CD4-positive, alpha-beta memory T cell (primary cell): ENCODE data around the gene GPR108. TPM values are rescaled to one million over a fixed set of nuclear protein-coding genes. Genes with fewer than 3 reads are reported as not detected.

ENCODE experiments used
- CTCF ChIA-PET: fragments of 350-600 bp; sonication (Branson Sonifier 250); formaldehyde crosslinking; loops from one replicate; lab custom pipeline; 2021; ENCODE audit warnings: inconsistent platforms; ENCODE audit not compliant: partially characterized antibody; lab: Charles Lee
- POLR2A ChIA-PET: fragments of 350-600 bp; sonication (Branson Sonifier 250); formaldehyde crosslinking; loops from one replicate; lab custom pipeline; 2021; ENCODE audit not compliant: partially characterized antibody; lab: Charles Lee
- DNase-seq, 5 donors: peaks; one replicate each; pipeline versions ENCODE4 v3.0.0 to v3.0.0-alpha.2; 2020 to 2022; ENCODE audit warnings: mixed read lengths in 1 of 5
- H3K27ac ChIP-seq: one replicate; pipeline ENCODE4 v1.7.0; 2013; ENCODE audit warnings: low read depth, low read length
- H3K27me3 ChIP-seq: 2 replicates; pipeline ENCODE4 v1.7.0; 2013; ENCODE audit warnings: mild to moderate bottlenecking, low read length, moderate library complexity; ENCODE audit not compliant: insufficient read depth
- H3K36me3 ChIP-seq: 2 replicates; pipeline ENCODE4 v1.7.0; 2013; ENCODE audit warnings: mild to moderate bottlenecking, low read length, moderate library complexity; ENCODE audit not compliant: insufficient read depth
- H3K4me1 ChIP-seq: 2 replicates; pipeline ENCODE4 v1.7.0; 2013; ENCODE audit warnings: mild to moderate bottlenecking, low read length, moderate library complexity; ENCODE audit not compliant: insufficient read depth
- H3K4me3 ChIP-seq, 2 donors: one replicate each; pipeline ENCODE4 v1.7.0; 2013; ENCODE audit warnings: low read length in 2 of 2, mild to moderate bottlenecking in 1 of 2
- H3K9me3 ChIP-seq, 2 donors: one replicate each; pipeline ENCODE4 v1.7.0; 2013; ENCODE audit warnings: low read length in 2 of 2, control low read depth in 1 of 2; ENCODE audit not compliant: control insufficient read depth in 1 of 2
- H3K27ac Mint-ChIP-seq, 7 donors: one replicate each; pipeline ENCODE4 v1.8.0; 2020 to 2021; ENCODE audit warnings: mixed read lengths in 7 of 7, mild to moderate bottlenecking in 6 of 7, inconsistent platforms in 3 of 7, moderate library complexity in 3 of 7
- H3K27me3 Mint-ChIP-seq, 2 donors: one replicate each; pipeline ENCODE4 v1.8.0; 2020 to 2021; ENCODE audit warnings: mixed read lengths in 2 of 2
- H3K36me3 Mint-ChIP-seq, 2 donors: one replicate each; pipeline ENCODE4 v1.8.0; 2020 to 2021; ENCODE audit warnings: mixed read lengths in 2 of 2, inconsistent platforms in 1 of 2, mild to moderate bottlenecking in 1 of 2
- H3K4me1 Mint-ChIP-seq, 4 donors: one replicate each; pipeline ENCODE4 v1.8.0; 2020 to 2021; ENCODE audit warnings: mixed read lengths in 4 of 4, mild to moderate bottlenecking in 1 of 4
- H3K4me3 Mint-ChIP-seq, 8 donors: one replicate each; pipeline ENCODE4 v1.8.0; 2020 to 2021; ENCODE audit warnings: mixed read lengths in 8 of 8, mild to moderate bottlenecking in 7 of 8, moderate library complexity in 6 of 8, inconsistent platforms in 3 of 8
- H3K9me3 Mint-ChIP-seq, 8 donors: one replicate each; pipeline ENCODE4 v1.8.0; 2020 to 2021; ENCODE audit warnings: mixed read lengths in 8 of 8, mild to moderate bottlenecking in 5 of 8, inconsistent platforms in 3 of 8, moderate library complexity in 1 of 8
- intact Hi-C: fragments of 100-400 bp; cut with micrococcal nuclease; formaldehyde crosslinking; loops from one replicate; pipeline ENCODE4 v1.15.1; 2023
- polyA plus RNA-seq, 2 donors: library from polyadenylated mRNA; unstranded; fragments of 300-500 nt; fragmentation: Illumina TruSeq; gene quantifications; one replicate each; pipeline ENCODE4 v1.2.3, GENCODE V29; 2021
- total RNA-seq, 2 experiments: library from RNA; stranded (reverse); gene quantifications; one replicate each; pipeline ENCODE4 v1.2.3, GENCODE V29; 2021

GPR108 gene
- total and polyA plus RNA-seq, 4 experiments from 2014 or later, result 75.6 to 183 (median 92.3) TPM

DNA sequence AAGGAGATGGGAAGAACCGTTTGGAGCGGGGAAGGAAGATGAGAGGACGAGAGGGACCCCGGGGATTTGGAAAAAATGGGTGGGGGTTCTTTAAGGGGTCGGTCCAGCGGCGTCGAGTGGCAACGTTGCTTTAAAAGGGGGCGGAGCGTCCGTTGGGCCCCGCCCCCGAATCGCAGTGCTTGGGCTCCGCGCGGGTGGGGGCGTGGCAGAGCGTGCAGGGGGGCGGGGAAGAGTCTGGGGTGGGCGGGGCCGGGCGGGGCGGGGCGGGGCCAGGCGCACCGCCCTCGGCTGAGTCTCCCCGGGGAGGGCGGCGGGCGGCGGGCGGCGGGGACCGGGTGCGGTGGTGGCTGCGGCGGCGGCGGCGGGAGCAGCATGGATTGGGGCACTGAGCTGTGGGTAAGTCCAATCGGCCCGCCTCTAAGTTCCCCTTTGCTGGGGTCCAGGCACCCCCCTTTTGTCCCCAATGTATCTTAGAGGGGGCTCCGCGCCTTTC lies 2.1 kb upstream of the GPR108 start, which contains the start of gene TRIP10:
TRIP10 (plus strand) TSS at position 291 of the 493 bp plus-strand sequence; CDS start at position 373, 82 bp downstream.
- peak within 1 kb of the TSS; percentile 94 for H3K27ac ChIP-seq
- peak within 1 kb of the TSS; percentile 93 to 99 (median 98) for H3K27ac Mint-ChIP-seq
- peaks cover 50% of the 10 kb centered on the region for H3K4me1 ChIP-seq
- H3K9me3 Mint-ChIP-seq, result no peaks in the 10 kb centered on the region
- H3K4me1 Mint-ChIP-seq, result peaks cover 17 to 52% (median 35%) of the 10 kb centered on the region in 4 donors
- H3K4me3 ChIP-seq, result peak within 1 kb of the TSS; percentile 56 to 69
- ChIA-PET POLR2A (interaction anchor here (0.6 to 6.4 kb wide), 14 partner anchors 11 to 151 kb away, joined by 3 to 130 read pairs (median 8); partner anchors contain the start of genes SH2D3A, TNFSF14 and VAV1), CTCF (interaction anchor here (0.6 to 6.8 kb wide), 8 partner anchors 31 to 125 kb away, joined by 3 to 184 read pairs (median 7); partner anchors contain the start of gene VAV1)
- H3K4me3 Mint-ChIP-seq, result peak within 1 kb of the TSS; percentile 71 to 98 (median 95)
- H3K9me3 ChIP-seq, result no peaks in the 10 kb centered on the region
- DNase-seq, result peak; percentile 73 to 86 (median 79)
- no peaks in the 10 kb centered on the region for H3K27me3 Mint-ChIP-seq
- no peaks in the 10 kb centered on the region for H3K36me3 ChIP-seq
- intact Hi-C loops, result loop anchor here (1.0 to 5.0 kb wide), 4 partner anchors 28 to 367 kb away; partner anchors contain the start of genes ALKBH7, SH2D3A and TNFSF9
- H3K27me3 ChIP-seq, result no peaks in the 10 kb centered on the region
- H3K36me3 Mint-ChIP-seq, result peaks cover 11 to 21% of the 10 kb centered on the region in 2 donors

GRCh38 chr19:6738787-6739389 lies 1.5 kb upstream of the GPR108 start:
- Histone ChIP-seq H3K27ac (peak overlapping the region; percentile 94), H3K27me3 (no peaks in the 10 kb centered on the region), H3K9me3 (no peaks in the 10 kb centered on the region), H3K36me3 (peaks cover under 1% of the 10 kb centered on the region), H3K4me1 (peaks cover 50% of the 10 kb centered on the region), H3K4me3 (peak overlapping the region; percentile 33 to 69)
- Mint-ChIP-seq H3K36me3 (peaks cover 10 to 20% of the 10 kb centered on the region in 2 donors), H3K9me3 (no peaks in the 10 kb centered on the region), H3K27me3 (no peaks in the 10 kb centered on the region), H3K4me3 (peak overlapping the region; percentile 52 to 98 (median 95)), H3K4me1 (peaks cover 17 to 52% (median 35%) of the 10 kb centered on the region in 4 donors), H3K27ac (peak overlapping the region; percentile 93 to 99 (median 98))
- POLR2A ChIA-PET, result interaction anchor here (1.1 to 6.4 kb wide), 20 partner anchors 10 to 366 kb away, joined by 3 to 130 read pairs (median 7); partner anchors contain the start of genes ALKBH7, SH2D3A, TNFSF14 and VAV1
- CTCF ChIA-PET, result interaction anchor here (0.7 to 6.8 kb wide), 16 partner anchors 22 to 222 kb away, joined by 3 to 184 read pairs (median 6); partner anchors contain the start of genes SH2D3A and VAV1
- DNase-seq, result peak in 2 of 5 donors; percentile 26 to 61
- intact Hi-C loops, result loop anchor here (1.0 to 5.0 kb wide), 5 partner anchors 28 to 366 kb away; partner anchors contain the start of genes ALKBH7, SH2D3A and TNFSF9

GRCh38 chr19:6737873-6738786 lies 750 bp upstream of the GPR108 start:
- peaks cover 50% of the 10 kb centered on the region for H3K4me1 ChIP-seq
- CTCF ChIA-PET, result interaction anchor here (0.6 to 6.8 kb wide), 25 partner anchors 23 to 520 kb away, joined by 3 to 184 read pairs (median 4); partner anchors contain the start of genes SH2D3A and VAV1

GRCh38 chr19:6736917-6737283 lies 480 bp downstream of the GPR108 start:
- peak overlapping the region; percentile 58 to 80 for H3K4me3 ChIP-seq
- CTCF ChIA-PET, result interaction anchor here (0.5 to 6.8 kb wide), 20 partner anchors 33 to 518 kb away, joined by 3 to 184 read pairs (median 4); partner anchors contain the start of gene VAV1

More at GRCh38 chr19:6737873-6738786, 750 bp upstream of the GPR108 start:
- H3K36me3 ChIP-seq, result peaks cover 4% of the 10 kb centered on the region
- H3K27ac ChIP-seq, result peak overlapping the region; percentile 94
- peaks cover 9 to 22% of the 10 kb centered on the region in 2 donors for H3K36me3 Mint-ChIP-seq
- H3K27me3 ChIP-seq, result no peaks in the 10 kb centered on the region
- H3K4me1 Mint-ChIP-seq, result peaks cover 17 to 52% (median 35%) of the 10 kb centered on the region in 4 donors
- POLR2A ChIA-PET, result interaction anchor here (0.7 to 6.4 kb wide), 24 partner anchors 9 to 366 kb away, joined by 3 to 130 read pairs (median 6); partner anchors contain the start of genes ALKBH7, DENND1C, KHSRP and SH2D3A
- H3K4me3 ChIP-seq, result peak overlapping the region in 1 of 2 donors; percentile 33
- peak overlapping the region; percentile 92 to 98 (median 96) for H3K4me3 Mint-ChIP-seq
- peak; percentile 68 to 84 (median 70) for DNase-seq
- no peaks in the 10 kb centered on the region for H3K9me3 Mint-ChIP-seq
- peak overlapping the region; percentile 93 to 99 (median 98) for H3K27ac Mint-ChIP-seq
- intact Hi-C loops, result loop anchor here (1.0 to 5.0 kb wide), 7 partner anchors 15 to 365 kb away; partner anchors contain the start of genes ALKBH7, TNFSF9 and VAV1
- no peaks in the 10 kb centered on the region for H3K9me3 ChIP-seq
- no peaks in the 10 kb centered on the region for H3K27me3 Mint-ChIP-seq

DNA sequence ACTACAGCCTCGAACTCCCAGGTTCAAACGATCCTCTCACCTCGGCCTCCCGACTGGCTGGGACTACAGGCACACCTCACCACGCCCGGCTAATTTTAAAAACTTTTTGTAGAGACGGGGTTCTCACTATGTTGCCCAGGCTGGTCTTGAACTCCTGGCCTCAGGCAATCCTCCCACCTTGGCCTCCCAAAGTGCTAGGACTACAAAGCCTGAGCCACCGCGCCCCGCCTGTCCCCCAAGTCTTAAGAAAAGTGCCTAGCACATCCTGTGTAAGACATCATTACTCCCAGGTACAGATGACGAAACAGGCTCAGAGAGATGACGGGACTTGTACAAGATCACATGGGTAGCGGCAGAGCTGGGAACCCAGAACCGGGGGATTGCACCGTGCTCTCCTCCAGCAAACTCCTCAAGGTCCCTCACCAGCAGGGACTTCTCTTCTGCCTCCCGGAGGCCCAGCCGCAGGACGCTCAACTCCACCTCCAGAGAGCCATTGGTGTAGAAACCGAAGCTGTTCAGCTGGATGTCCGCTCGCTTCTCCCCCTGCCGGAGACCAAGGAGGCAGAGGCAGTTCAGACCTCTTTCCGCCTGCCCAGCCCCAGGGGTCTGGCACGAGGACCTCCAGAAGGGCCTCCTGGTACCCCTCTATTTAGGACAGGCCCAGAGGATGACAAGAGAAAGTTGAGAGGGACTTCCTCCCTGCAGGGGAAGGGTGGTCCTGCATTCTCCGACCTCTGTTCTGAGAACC lies 1.0 kb downstream of the GPR108 start:
- peaks cover 49% of the 10 kb centered on the region for H3K4me1 ChIP-seq
- no peaks in the 10 kb centered on the region for H3K9me3 Mint-ChIP-seq

More at GRCh38 chr19:6736917-6737283, 480 bp downstream of the GPR108 start:
- Mint-ChIP-seq H3K4me3 (peak overlapping the region; percentile 95 to 99 (median 97)), H3K9me3 (no peaks in the 10 kb centered on the region), H3K4me1 (peaks cover 17 to 52% (median 35%) of the 10 kb centered on the region in 4 donors), H3K27me3 (no peaks in the 10 kb centered on the region), H3K36me3 (peaks cover 15 to 31% of the 10 kb centered on the region in 2 donors), H3K27ac (peak overlapping the region; percentile 93 to 99 (median 98))
- Histone ChIP-seq H3K9me3 (no peaks in the 10 kb centered on the region), H3K27ac (peak overlapping the region; percentile 94), H3K36me3 (peaks cover 14% of the 10 kb centered on the region), H3K27me3 (no peaks in the 10 kb centered on the region), H3K4me1 (peaks cover 50% of the 10 kb centered on the region)
- DNase-seq, result peak in 1 of 5 donors; percentile 22
- POLR2A ChIA-PET, result interaction anchor here (0.6 to 6.4 kb wide), 18 partner anchors 24 to 364 kb away, joined by 3 to 130 read pairs (median 8); partner anchors contain the start of genes ALKBH7, DENND1C, KHSRP and SH2D3A
- intact Hi-C loops, result loop anchor here (1.0 to 5.0 kb wide), 7 partner anchors 16 to 220 kb away; partner anchors contain the start of genes TNFSF9 and VAV1

More for the DNA sequence above, 1.0 kb downstream of the GPR108 start:
- Mint-ChIP-seq H3K36me3 (peaks cover 15 to 31% of the 10 kb centered on the region in 2 donors), H3K27ac (peak overlapping the region; percentile 93 to 99 (median 98)), H3K27me3 (no peaks in the 10 kb centered on the region), H3K4me1 (peaks cover 17 to 48% (median 33%) of the 10 kb centered on the region in 4 donors), H3K4me3 (peak overlapping the region; percentile 95 to 99 (median 97))
- H3K4me3 ChIP-seq, result peak overlapping the region; percentile 58 to 80
- no peaks in the 10 kb centered on the region for H3K27me3 ChIP-seq
- peak overlapping the region; percentile 94 for H3K27ac ChIP-seq
- H3K36me3 ChIP-seq, result peaks cover 15% of the 10 kb centered on the region
- intact Hi-C loops, result loop anchor here (1.0 to 5.0 kb wide), 4 partner anchors 61 to 219 kb away; partner anchors contain the start of gene TNFSF9
- CTCF ChIA-PET, result interaction anchor here (0.5 to 6.8 kb wide), 16 partner anchors 21 to 518 kb away, joined by 3 to 184 read pairs (median 4); partner anchors contain the start of gene VAV1
- H3K9me3 ChIP-seq, result no peaks in the 10 kb centered on the region
- POLR2A ChIA-PET, result interaction anchor here (0.5 to 6.4 kb wide), 13 partner anchors 25 to 311 kb away, joined by 3 to 130 read pairs (median 6); partner anchors contain the start of genes DENND1C, KHSRP, TNFSF14 and VAV1
- DNase-seq, result peak; percentile 69 to 89 (median 70)
